ENCODE results near the gene ACVR2A. TPM values are rescaled to one million over a fixed set of nuclear protein-coding genes. Genes with fewer than 3 reads are reported as not detected.

The ACVR2A gene
- total RNA-seq, 2 experiments from 2014 or later: 9.2 to 10.8 TPM

DNA sequence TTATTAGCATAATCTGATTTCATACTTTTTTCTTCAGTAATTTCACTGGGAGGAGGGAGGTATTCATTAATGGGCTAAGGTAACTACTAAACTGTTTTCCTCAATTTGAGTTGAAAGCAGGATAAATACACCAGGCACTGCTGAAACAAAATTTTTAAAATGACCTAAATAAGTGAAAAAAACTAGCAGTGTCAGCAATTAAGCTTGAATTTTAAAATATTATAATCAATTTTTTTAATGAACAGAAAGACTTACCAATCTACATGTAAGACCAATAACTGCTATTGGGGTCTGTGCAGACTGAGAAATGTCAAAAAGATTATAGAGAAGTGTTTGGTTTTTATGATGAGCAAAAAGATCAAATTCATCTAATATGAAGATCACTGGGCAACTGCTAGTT lies 107.3 kb downstream of the ACVR2A start:
- DNase-seq: no peak
- ChIA-PET CTCF (no interaction called here), POLR2A (no interaction called here)
- Mint-ChIP-seq H3K27me3 (no peaks in the 10 kb centered on the region), H3K36me3 (ENCODE audit: low read depth) (peaks cover 9% of the 10 kb centered on the region), H3K4me1 (no peaks in the 10 kb centered on the region), H3K4me3 (no peak overlapping the region), H3K27ac (no peak overlapping the region), H3K9me3 (no peaks in the 10 kb centered on the region)

DNA sequence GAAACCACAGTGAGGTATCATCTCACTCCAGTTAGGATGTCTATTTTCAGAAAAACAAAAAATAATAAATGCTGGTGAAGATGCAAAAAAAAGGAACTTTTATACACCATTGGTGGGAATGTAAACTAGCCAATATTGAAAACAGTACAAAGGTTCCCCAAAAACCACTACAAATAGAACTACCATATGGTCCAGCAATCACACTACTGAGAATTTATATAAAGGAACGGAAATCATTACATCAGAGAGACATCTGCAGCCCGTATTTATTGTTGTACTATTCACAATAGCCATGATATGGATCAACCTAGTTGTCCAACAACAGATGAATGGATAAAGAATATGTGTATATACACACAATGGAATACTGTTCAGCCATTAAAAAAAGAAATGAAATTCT lies 123.7 kb downstream of the ACVR2A start:
- DNase-seq: no peak
- Mint-ChIP-seq H3K27me3 (no peaks in the 10 kb centered on the region), H3K9me3 (peaks cover 36% of the 10 kb centered on the region), H3K4me1 (no peaks in the 10 kb centered on the region), H3K4me3 (no peak overlapping the region), H3K27ac (no peak overlapping the region), H3K36me3 (ENCODE audit: low read depth) (peaks cover 60% of the 10 kb centered on the region)
- POLR2A ChIA-PET: no interaction called here
- CTCF ChIA-PET: no interaction called here

DNA sequence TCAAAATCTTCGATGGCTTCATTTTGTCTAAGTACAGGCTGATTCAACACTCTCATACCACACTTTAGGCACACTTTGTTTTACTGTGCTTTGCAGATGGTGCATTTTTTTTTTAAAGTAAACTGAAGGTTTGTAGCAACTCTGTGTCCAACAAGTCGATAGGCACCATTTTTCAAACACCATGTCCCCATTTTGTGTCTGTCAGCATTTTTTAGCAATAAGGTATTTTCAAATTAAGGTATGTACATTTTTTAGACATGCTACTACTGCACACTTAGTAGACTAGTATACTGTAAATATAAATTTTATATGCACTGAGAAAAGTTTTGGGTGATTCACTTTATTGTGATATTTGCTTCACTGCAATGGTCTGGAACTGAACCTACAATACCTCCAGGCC lies 131.3 kb downstream of the ACVR2A start:
- no peak for DNase-seq
- no peak overlapping the region for H3K27ac Mint-ChIP-seq
- H3K27me3 Mint-ChIP-seq: no peaks in the 10 kb centered on the region
- ChIA-PET POLR2A (no interaction called here), CTCF (no interaction called here)
- no peaks in the 10 kb centered on the region for H3K9me3 Mint-ChIP-seq
- H3K36me3 Mint-ChIP-seq (ENCODE audit: low read depth): peaks cover 29% of the 10 kb centered on the region
- H3K4me1 Mint-ChIP-seq: peaks cover 3% of the 10 kb centered on the region
- no peak overlapping the region for H3K4me3 Mint-ChIP-seq

DNA sequence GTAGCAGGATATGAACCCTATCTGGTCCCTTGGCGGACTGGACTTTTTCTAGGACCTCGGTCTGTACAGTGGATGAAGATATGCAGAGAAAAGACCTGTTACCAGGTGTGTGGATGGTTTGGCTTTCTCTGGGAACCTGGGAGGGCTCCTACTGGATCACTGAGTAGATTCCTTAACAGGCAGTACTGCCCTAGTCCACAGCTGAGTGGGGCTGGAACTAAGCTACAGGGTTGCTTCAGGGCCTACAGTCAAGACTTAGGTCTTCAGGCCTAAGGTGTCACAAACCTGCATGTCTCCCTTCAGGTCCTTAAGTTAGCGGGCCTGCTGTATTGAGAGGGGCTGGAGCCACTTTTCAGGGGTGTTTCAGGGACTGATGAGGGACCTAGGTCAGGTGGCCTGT lies 132.8 kb downstream of the ACVR2A start:
- DNase-seq: no peak
- ChIA-PET CTCF (no interaction called here), POLR2A (no interaction called here)
- Mint-ChIP-seq H3K27me3 (no peaks in the 10 kb centered on the region), H3K36me3 (ENCODE audit: low read depth) (peaks cover 29% of the 10 kb centered on the region), H3K4me3 (no peak overlapping the region), H3K27ac (no peak overlapping the region), H3K4me1 (peaks cover 4% of the 10 kb centered on the region), H3K9me3 (no peaks in the 10 kb centered on the region)

Other genes starting within 250 kb of the ACVR2A start
- 10 to 100 TPM; 35.4 to 38.5 TPM for gene ORC4, start 175.7 kb downstream of the ACVR2A start, total RNA-seq
- gene MBD5, start 176.1 kb downstream of the ACVR2A start, total RNA-seq: 10 to 100 TPM; 41.1 to 51.7 TPM